Keratinocyte (primary cell): Measurements from ENCODE around the gene RND3. TPM values are rescaled to one million over a fixed set of nuclear protein-coding genes. Genes with fewer than 3 reads are reported as not detected.

Source experiments
- DNase-seq: peaks from one replicate; pipeline ENCODE4 v3.0.0-alpha.2; 2011; ENCODE audit warnings: low read depth, missing footprints, low spot score
- FAIRE-seq: peaks from 2 replicates; lab custom pipeline; 2011; peaks lifted over from hg19 to GRCh38; lab: Jason Lieb, UNC
- H2AFZ ChIP-seq: 2 replicates; pipeline ENCODE4 v1.6.0; 2012; ENCODE audit warnings: low read length, control low read depth, inconsistent platforms; ENCODE audit not compliant: control insufficient read depth
- H3K27ac ChIP-seq: 2 replicates; pipeline ENCODE4 v1.5.1; 2011; ENCODE audit warnings: low read length; ENCODE audit not compliant: control insufficient read depth, insufficient read depth
- H3K27me3 ChIP-seq: 3 replicates; pipeline ENCODE4 v1.6.0; 2011; ENCODE audit warnings: low read length; ENCODE audit not compliant: control insufficient read depth, insufficient read depth; ENCODE audit errors: extremely low read depth
- H3K36me3 ChIP-seq, 2 experiments: 2 replicates in 1 of 2; 3 replicates in 1 of 2; pipeline ENCODE4 v1.5.1; 2011; ENCODE audit warnings: low read length in 2 of 2, mild to moderate bottlenecking in 1 of 2; ENCODE audit not compliant: control insufficient read depth in 2 of 2, insufficient read depth in 2 of 2; ENCODE audit errors: extremely low read depth in 1 of 2
- H3K4me1 ChIP-seq: 3 replicates; pipeline ENCODE4 v1.5.1; 2011; ENCODE audit warnings: low read length; ENCODE audit not compliant: control insufficient read depth, insufficient read depth; ENCODE audit errors: extremely low read depth
- H3K4me2 ChIP-seq: 3 replicates; pipeline ENCODE4 v1.6.0; 2011; ENCODE audit warnings: low read depth, low read length; ENCODE audit not compliant: control insufficient read depth, insufficient read depth; ENCODE audit errors: extremely low read depth
- H3K4me3 ChIP-seq, 3 experiments: fragments of 200-600 bp in 1 of 3; sonication (generic) in 1 of 3; 2 replicates in 2 of 3; 3 replicates in 1 of 3; pipeline ENCODE4 v1.5.1; 2011 to 2016; ENCODE audit warnings: low read length in 3 of 3, mild to moderate bottlenecking in 3 of 3, control low read depth in 2 of 3, inconsistent platforms in 1 of 3, low read depth in 1 of 3, mixed read lengths in 1 of 3, mixed run types in 1 of 3, moderate library complexity in 1 of 3; ENCODE audit not compliant: control insufficient read depth in 2 of 3, insufficient read depth in 2 of 3; ENCODE audit errors: extremely low read depth in 1 of 3
- H3K79me2 ChIP-seq: 2 replicates; pipeline ENCODE4 v1.6.0; 2012; ENCODE audit warnings: low read length; ENCODE audit not compliant: control insufficient read depth, insufficient read depth
- H3K9ac ChIP-seq: 3 replicates; pipeline ENCODE4 v1.6.0; 2011; ENCODE audit warnings: low read length; ENCODE audit not compliant: control insufficient read depth, insufficient read depth; ENCODE audit errors: extremely low read depth
- H3K9me1 ChIP-seq: 3 replicates; pipeline ENCODE4 v1.6.0; 2011; ENCODE audit warnings: low read length; ENCODE audit not compliant: control insufficient read depth, insufficient read depth; ENCODE audit errors: extremely low read depth
- H3K9me3 ChIP-seq: 2 replicates; pipeline ENCODE4 v1.5.1; 2012; ENCODE audit warnings: low read depth, low read length; ENCODE audit not compliant: control insufficient read depth
- H4K20me1 ChIP-seq: 3 replicates; pipeline ENCODE4 v1.6.0; 2011; ENCODE audit warnings: low read length; ENCODE audit not compliant: control insufficient read depth, insufficient read depth; ENCODE audit errors: extremely low read depth
- EZH2 ChIP-seq: IDR thresholded peaks from one replicate; pipeline ENCODE4 v1.6.1; 2012; ENCODE audit warnings: inconsistent platforms, mild to moderate bottlenecking, low read length, moderate library complexity
- dilution Hi-C: fragments of 300-500 bp; cut with MboI; formaldehyde crosslinking; loops from one replicate; pipeline ENCODE4 v1.7.0; 2020; ENCODE audit warnings: low sequenced_read_pairs; ENCODE audit not compliant: extremely low pct_ligation_motif_present
- polyA plus RNA-seq, 5 experiments: library from polyadenylated mRNA; depleted of rRNA in 3 of 5; stranded (reverse) in 3 of 5; stranded (forward) in 1 of 5; unstranded in 1 of 5; fragments of >200 nt; gene quantifications; 1 replicate in 1 of 5; 2 replicates in 3 of 5; 3 replicates in 1 of 5; pipeline versions ENCODE4 v1.2.1 to v1.2.3, GENCODE V29; 2011 to 2012; ENCODE audit warnings: missing spikeins in 2 of 5, low read depth in 1 of 5, low replicate concordance in 1 of 5
- TF ChIP-seq, protein P1 (sequence below), 3 experiments: IDR thresholded peaks in 1 of 3; conservative IDR thresholded peaks in 1 of 3; optimal IDR thresholded peaks in 1 of 3; 2 replicates in 2 of 3; 3 replicates in 1 of 3; pipeline versions ENCODE3 to v1.5.1; 2011; ENCODE audit warnings: low read length in 3 of 3, mild to moderate bottlenecking in 3 of 3, moderate library complexity in 2 of 3, control low read depth in 1 of 3, inconsistent platforms in 1 of 3; ENCODE audit not compliant: insufficient read depth in 2 of 3; ENCODE audit errors: extremely low read depth in 1 of 3

Gene RND3
- polyA plus RNA-seq, 1 donor (not counting 4 experiments of a cell fraction or from before 2014, with no cell fraction given), result 202 TPM

GRCh38 chr2:150421126-150421651, 66.3 kb downstream of the RND3 start:
- no peak overlapping the region for H3K4me3 ChIP-seq
- dilution Hi-C loops, result no loop called here
- no peak for FAIRE-seq

GRCh38 chr2:150418916-150419315, 68.6 kb downstream of the RND3 start:
- Histone ChIP-seq H3K79me2 (no peaks in the 10 kb centered on the region), H3K4me2 (no peak overlapping the region), H3K27me3 (no peaks in the 10 kb centered on the region), H3K9ac (no peak overlapping the region), H3K27ac (no peak overlapping the region), H3K4me1 (no peaks in the 10 kb centered on the region), H3K36me3 (no peaks in the 10 kb centered on the region), H4K20me1 (no peaks in the 10 kb centered on the region), H3K9me3 (no peaks in the 10 kb centered on the region), H2AFZ (no peak overlapping the region), H3K9me1 (no peaks in the 10 kb centered on the region), H3K4me3 (no peak overlapping the region)
- dilution Hi-C loops, result no loop called here
- no peak for TF ChIP-seq EZH2
- TF ChIP-seq, protein P1, sequence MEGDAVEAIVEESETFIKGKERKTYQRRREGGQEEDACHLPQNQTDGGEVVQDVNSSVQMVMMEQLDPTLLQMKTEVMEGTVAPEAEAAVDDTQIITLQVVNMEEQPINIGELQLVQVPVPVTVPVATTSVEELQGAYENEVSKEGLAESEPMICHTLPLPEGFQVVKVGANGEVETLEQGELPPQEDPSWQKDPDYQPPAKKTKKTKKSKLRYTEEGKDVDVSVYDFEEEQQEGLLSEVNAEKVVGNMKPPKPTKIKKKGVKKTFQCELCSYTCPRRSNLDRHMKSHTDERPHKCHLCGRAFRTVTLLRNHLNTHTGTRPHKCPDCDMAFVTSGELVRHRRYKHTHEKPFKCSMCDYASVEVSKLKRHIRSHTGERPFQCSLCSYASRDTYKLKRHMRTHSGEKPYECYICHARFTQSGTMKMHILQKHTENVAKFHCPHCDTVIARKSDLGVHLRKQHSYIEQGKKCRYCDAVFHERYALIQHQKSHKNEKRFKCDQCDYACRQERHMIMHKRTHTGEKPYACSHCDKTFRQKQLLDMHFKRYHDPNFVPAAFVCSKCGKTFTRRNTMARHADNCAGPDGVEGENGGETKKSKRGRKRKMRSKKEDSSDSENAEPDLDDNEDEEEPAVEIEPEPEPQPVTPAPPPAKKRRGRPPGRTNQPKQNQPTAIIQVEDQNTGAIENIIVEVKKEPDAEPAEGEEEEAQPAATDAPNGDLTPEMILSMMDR (optimal IDR thresholded peaks at IDR 0.05 in 1 of 3, IDR thresholded peaks at IDR 0.05 in 1 of 3, conservative IDR thresholded peaks at IDR 0.05 in 1 of 3; ENCODE audit: extremely low read depth in 1 of 3, insufficient read depth in 2 of 3, low read length in 3 of 3), result no peak
- DNase-seq (no peak), FAIRE-seq (no peak)

More at GRCh38 chr2:150421126-150421651, 66.3 kb downstream of the RND3 start:
- H3K27me3 ChIP-seq, result no peaks in the 10 kb centered on the region
- no peaks in the 10 kb centered on the region for H3K9me1 ChIP-seq
- no peaks in the 10 kb centered on the region for H3K4me1 ChIP-seq
- no peak overlapping the region for H3K9ac ChIP-seq
- no peak overlapping the region for H3K4me2 ChIP-seq
- H3K27ac ChIP-seq, result no peak overlapping the region
- H4K20me1 ChIP-seq, result no peaks in the 10 kb centered on the region
- no peaks in the 10 kb centered on the region for H3K36me3 ChIP-seq
- H3K79me2 ChIP-seq, result no peaks in the 10 kb centered on the region
- H2AFZ ChIP-seq, result no peak overlapping the region
- DNase-seq, result no peak
- H3K9me3 ChIP-seq, result no peaks in the 10 kb centered on the region
- TF ChIP-seq, protein P1 (optimal IDR thresholded peaks at IDR 0.05 in 1 of 3, IDR thresholded peaks at IDR 0.05 in 1 of 3, conservative IDR thresholded peaks at IDR 0.05 in 1 of 3; ENCODE audit: extremely low read depth in 1 of 3, insufficient read depth in 2 of 3, low read length in 3 of 3), result no peak
- no peak for TF ChIP-seq EZH2
